Measurements from ENCODE around the gene SLC35F4.
"Not testable (repeated sequence)": the region's sequence is repeated elsewhere in the genome, so short reads cannot be mapped to it uniquely, and the experiment has no call there.

Gene SLC35F4

GRCh38 chr14:57865403-57866198, at the start of gene SLC35F4:
TSS of gene SLC35F4 (minus strand) at chr14:57866092.
- no peak for DNase-seq
- in situ Hi-C loops (cut with MboI; ENCODE audit: low pct_unique_long_range_greater_than_20kb, low sequenced_read_pairs) = no loop called here

GRCh38 chr14:57909626-57910025, 43.7 kb upstream of the SLC35F4 start:
- DNase-seq = no peak
- in situ Hi-C loops (cut with MboI; ENCODE audit: low pct_unique_long_range_greater_than_20kb, low sequenced_read_pairs) = no loop called here

DNA sequence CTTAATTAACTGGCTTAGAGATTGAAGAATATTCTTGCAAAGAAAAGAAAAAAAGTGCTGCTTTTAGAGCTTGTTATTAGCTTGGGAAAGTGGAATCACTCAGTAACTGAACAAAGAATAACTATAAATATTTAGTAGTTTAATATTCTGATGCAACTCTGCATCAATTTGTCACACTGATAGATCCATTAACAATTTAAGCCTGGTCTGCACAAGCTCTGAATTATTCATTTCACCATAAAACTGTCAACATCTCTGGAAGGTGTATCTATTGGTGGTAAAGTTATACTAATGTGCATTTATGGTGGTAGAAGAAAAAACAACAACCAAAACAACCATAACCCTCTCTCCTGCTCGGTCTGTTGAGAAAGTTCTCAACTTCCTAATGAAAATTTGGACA, 38.1 kb upstream of the SLC35F4 start:
- in situ Hi-C loops (cut with MboI; ENCODE audit: low pct_unique_long_range_greater_than_20kb, low sequenced_read_pairs) = no loop called here

DNA sequence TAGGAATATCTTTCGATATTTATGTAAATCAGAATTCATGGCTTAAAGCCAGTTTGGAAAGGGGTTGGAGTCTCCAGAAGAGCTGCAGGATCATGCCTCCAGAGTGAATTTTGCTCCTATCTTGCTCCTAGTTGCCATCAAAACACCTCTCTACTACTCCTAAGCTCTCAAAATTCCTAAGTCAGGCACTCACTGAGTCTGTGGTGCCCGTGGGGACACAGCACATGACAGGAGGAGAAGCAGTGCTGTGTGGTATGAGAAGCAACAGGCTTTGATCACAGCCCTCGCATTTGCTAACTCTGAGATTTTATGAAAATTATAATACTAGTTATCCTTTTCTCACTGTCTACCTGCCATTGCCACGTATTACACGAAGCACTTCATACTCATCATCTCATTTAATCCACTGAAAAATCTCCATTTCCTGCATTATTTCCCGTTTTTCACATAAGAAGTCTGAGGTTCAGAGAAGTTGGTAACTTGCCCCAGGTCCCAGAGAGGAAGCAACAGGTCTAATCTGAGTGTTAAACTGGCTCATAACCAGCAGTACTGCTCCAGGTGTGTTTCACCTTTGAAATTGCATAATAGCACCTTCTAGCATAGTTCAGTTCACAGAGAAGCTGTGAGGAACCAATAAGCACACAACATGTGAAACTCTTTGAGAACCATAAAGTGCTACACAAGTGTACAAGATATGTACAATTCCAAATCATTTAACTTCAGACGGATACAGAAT, 33.1 kb upstream of the SLC35F4 start:
- in situ Hi-C loops (cut with MboI; ENCODE audit: low pct_unique_long_range_greater_than_20kb, low sequenced_read_pairs) = no loop called here
- DNase-seq = no peak

More for the DNA sequence above, 38.1 kb upstream of the SLC35F4 start:
- no peak for DNase-seq

DNA sequence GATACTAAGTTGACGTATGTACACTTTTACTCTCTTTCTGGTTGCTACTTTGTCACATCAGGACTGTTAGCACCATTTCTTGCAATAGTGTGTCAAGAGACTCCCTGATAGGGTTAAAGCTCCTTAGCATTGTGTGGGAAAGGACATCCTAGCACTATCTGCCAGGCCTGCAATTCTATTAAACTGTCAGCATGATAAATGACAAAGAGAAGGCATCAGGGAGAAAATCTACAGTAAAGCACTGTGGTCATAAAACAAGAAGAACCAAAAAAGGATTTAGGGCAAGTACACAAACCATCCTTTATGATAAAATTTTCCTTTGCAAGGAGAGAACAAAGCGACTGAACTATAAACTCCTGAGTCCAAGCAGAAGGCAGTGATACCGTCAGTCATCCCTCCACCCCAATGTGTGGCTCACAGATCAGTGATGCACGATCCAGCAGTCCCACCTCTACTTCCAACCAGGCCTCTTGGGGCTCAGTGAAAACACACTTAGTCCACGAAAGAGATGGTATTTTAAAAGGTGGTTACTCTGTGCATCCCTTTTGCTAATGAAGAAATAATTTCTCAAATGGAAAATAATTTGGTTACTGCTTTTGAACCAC, 31.4 kb upstream of the SLC35F4 start:
- no peak for DNase-seq
- in situ Hi-C loops (cut with MboI; ENCODE audit: low pct_unique_long_range_greater_than_20kb, low sequenced_read_pairs) = no loop called here

GRCh38 chr14:57889245-57889644, 23.4 kb upstream of the SLC35F4 start:
- in situ Hi-C loops (cut with MboI; ENCODE audit: low pct_unique_long_range_greater_than_20kb, low sequenced_read_pairs) = no loop called here
- DNase-seq = no peak

DNA sequence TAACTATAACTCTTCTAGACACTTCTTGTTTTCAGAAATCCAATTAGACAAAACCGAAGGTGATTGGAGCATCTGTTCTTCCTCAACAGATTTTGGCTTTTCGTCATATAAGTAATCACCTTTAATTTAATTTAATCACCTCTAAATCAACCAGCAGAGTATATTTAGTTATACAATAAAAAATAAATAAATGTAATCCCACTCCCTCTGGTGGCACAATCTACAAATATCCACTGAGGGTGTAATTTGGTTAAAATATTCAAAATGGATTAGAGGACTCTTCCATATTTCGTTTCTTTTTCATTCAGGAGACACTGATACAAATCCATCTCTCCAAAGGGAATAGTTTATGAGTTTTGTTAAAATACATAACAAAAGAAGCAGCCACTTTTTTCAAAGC, 18.3 kb upstream of the SLC35F4 start:
- in situ Hi-C loops (cut with MboI; ENCODE audit: low pct_unique_long_range_greater_than_20kb, low sequenced_read_pairs) = no loop called here
- no peak for DNase-seq

DNA sequence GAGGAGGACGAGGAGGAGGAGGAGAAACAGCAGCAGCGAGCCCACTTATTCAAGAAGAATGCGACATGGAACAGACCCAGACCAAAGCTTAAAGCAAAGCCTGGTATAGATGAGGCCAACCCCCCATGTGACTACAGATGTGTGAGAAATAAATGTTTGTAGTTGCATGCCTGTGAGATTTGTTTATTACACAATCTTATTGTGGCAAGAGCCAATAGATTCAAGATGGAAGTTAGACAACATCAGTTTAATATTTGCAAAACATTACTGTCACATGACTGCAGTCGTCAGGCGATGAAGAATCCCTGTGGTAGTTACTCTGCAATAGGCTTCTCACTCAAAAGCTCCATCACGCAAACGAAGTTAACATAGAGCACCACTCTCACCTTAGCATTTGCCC, 17.2 kb upstream of the SLC35F4 start:
- no peak for DNase-seq
- in situ Hi-C loops (cut with MboI; ENCODE audit: low pct_unique_long_range_greater_than_20kb, low sequenced_read_pairs) = no loop called here

- in situ Hi-C loops (cut with MboI; ENCODE audit: low pct_unique_long_range_greater_than_20kb, low sequenced_read_pairs) = no loop called here
- DNase-seq = no peak
These were observed 13.6 kb upstream of the SLC35F4 start for GRCh38 chr14:57879516-57879915.

DNA sequence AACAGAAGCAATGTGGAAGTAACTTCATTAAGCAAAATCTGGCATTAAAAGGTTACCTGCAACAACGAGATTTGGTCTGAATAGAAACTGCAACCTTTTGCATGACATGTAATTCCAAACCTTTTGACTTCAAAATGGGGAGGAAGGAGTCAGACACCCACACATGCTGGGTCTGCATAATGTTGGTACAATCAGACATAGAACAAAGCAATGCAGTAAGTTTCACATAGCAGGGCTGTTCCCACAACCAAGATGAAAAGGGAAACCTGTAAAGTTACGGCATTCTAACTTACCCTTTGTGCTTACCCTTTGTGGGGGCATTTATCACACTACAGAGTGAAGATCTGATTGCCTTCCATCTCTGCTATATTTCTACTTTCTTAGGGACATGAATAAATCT, 10.1 kb upstream of the SLC35F4 start:
- in situ Hi-C loops (cut with MboI; ENCODE audit: low pct_unique_long_range_greater_than_20kb, low sequenced_read_pairs) = no loop called here
- DNase-seq = no peak

DNA sequence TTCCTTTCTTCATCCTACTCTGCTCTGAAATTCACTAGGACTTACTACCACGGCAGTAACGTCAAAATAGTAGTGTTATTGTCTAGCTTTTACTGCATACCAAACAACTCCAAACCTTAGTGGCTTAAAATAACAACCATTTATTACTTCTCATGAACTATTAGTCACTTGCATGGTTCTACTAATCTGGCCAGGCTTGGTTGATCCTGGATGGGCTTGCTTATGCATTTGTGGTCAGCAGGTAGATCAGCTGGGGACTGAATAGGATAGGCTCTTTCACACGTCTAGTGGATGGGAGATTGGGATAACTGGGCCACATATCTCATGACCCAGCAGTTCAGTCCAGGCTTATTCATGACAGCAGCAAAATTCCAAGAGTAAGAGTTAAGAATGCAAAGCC, 9.4 kb upstream of the SLC35F4 start:
- in situ Hi-C loops (cut with MboI; ENCODE audit: low pct_unique_long_range_greater_than_20kb, low sequenced_read_pairs) = no loop called here
- DNase-seq = no peak

GRCh38 chr14:57871459-57872080, 5.7 kb upstream of the SLC35F4 start:
- peak; percentile 32 for DNase-seq
- in situ Hi-C loops (cut with MboI; ENCODE audit: low pct_unique_long_range_greater_than_20kb, low sequenced_read_pairs) = no loop called here

GRCh38 chr14:57870686-57871457, 5.0 kb upstream of the SLC35F4 start:
- in situ Hi-C loops (cut with MboI; ENCODE audit: low pct_unique_long_range_greater_than_20kb, low sequenced_read_pairs) = no loop called here
- no peak for DNase-seq

DNA sequence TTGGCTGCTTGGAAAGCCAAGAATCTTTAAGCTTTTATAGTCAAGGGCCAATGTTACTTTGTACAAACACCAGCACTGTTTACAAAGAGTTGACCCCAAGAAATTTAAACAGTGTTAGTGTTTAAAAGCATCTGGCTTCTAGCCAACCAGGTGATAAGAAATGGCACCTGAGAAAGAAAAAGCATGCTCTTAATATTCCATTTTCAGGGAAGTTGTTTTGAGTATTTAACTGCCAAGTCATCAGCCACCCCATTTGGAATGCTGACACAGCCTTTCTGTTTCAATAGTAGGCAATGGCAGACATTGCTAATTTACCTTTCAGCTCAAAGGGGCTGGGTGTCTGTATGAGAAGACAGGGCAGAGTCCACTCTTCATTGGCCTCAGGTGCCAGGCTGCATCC, 3.7 kb upstream of the SLC35F4 start:
- no peak for DNase-seq
- in situ Hi-C loops (cut with MboI; ENCODE audit: low pct_unique_long_range_greater_than_20kb, low sequenced_read_pairs) = no loop called here

- in situ Hi-C loops (cut with MboI; ENCODE audit: low pct_unique_long_range_greater_than_20kb, low sequenced_read_pairs) = no loop called here
- DNase-seq = no peak
These were observed 360 bp upstream of the SLC35F4 start for GRCh38 chr14:57866199-57866705.

DNA sequence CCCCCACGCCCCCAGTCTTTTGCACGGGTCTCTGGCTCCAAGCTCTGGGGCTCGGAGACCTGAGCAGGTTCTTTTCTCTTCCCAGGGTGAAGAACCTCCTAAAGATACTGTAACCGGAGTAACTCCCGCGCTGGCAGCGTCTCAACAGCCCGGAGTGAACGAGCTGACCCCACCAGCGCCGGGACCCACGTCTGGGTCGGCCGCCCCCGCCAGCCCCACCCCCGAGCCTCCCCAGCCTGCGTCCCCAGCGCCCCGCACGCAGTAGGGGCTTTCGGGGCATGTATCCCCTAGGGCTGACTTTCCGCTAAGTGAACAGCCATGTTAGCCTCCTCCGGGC, 858 bp downstream of the SLC35F4 start:
- DNase-seq = no peak
- in situ Hi-C loops (cut with MboI; ENCODE audit: low pct_unique_long_range_greater_than_20kb, low sequenced_read_pairs) = no loop called here

- no peak for DNase-seq
- in situ Hi-C loops (cut with MboI; ENCODE audit: low pct_unique_long_range_greater_than_20kb, low sequenced_read_pairs) = no loop called here
These were observed 1.2 kb downstream of the SLC35F4 start for GRCh38 chr14:57864659-57865058.

- in situ Hi-C loops (cut with MboI; ENCODE audit: low pct_unique_long_range_greater_than_20kb, low sequenced_read_pairs) = no loop called here
- no peak for DNase-seq
These were observed 2.4 kb downstream of the SLC35F4 start for GRCh38 chr14:57863471-57863870.

GRCh38 chr14:57855666-57856065, 10.2 kb downstream of the SLC35F4 start:
- DNase-seq; in situ Hi-C loops (cut with MboI; ENCODE audit: low pct_unique_long_range_greater_than_20kb, low sequenced_read_pairs): not testable (repeated sequence)

Measured in KBM-7 (cell line).